Measurements from ENCODE around the gene NPTX1. TPM values are rescaled to one million over a fixed set of nuclear protein-coding genes. Genes with fewer than 3 reads are reported as not detected.

Gene NPTX1
- total and polyA plus RNA-seq, 9 of the 15 experiments (the other 6 are each of a cell fraction or from before 2014, with no cell fraction given) = 0.04 TPM; not detected in 8

- TF ChIP-seq, protein P1, sequence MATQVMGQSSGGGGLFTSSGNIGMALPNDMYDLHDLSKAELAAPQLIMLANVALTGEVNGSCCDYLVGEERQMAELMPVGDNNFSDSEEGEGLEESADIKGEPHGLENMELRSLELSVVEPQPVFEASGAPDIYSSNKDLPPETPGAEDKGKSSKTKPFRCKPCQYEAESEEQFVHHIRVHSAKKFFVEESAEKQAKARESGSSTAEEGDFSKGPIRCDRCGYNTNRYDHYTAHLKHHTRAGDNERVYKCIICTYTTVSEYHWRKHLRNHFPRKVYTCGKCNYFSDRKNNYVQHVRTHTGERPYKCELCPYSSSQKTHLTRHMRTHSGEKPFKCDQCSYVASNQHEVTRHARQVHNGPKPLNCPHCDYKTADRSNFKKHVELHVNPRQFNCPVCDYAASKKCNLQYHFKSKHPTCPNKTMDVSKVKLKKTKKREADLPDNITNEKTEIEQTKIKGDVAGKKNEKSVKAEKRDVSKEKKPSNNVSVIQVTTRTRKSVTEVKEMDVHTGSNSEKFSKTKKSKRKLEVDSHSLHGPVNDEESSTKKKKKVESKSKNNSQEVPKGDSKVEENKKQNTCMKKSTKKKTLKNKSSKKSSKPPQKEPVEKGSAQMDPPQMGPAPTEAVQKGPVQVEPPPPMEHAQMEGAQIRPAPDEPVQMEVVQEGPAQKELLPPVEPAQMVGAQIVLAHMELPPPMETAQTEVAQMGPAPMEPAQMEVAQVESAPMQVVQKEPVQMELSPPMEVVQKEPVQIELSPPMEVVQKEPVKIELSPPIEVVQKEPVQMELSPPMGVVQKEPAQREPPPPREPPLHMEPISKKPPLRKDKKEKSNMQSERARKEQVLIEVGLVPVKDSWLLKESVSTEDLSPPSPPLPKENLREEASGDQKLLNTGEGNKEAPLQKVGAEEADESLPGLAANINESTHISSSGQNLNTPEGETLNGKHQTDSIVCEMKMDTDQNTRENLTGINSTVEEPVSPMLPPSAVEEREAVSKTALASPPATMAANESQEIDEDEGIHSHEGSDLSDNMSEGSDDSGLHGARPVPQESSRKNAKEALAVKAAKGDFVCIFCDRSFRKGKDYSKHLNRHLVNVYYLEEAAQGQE (IDR thresholded peaks at IDR 0.05; ENCODE audit: borderline replicate concordance) = peak; percentile 45; the same call in 1 of the 2 replicates
- TF ChIP-seq, protein P1 (CRISPR knock-in tag; IDR thresholded peaks at IDR 0.05; ENCODE audit: low read depth) = peak; percentile 72
- no peak for TF ChIP-seq MCM3 (IDR thresholded peaks at IDR 0.05)
- no peak for TF ChIP-seq ZNF785 (CRISPR knock-in tag; IDR thresholded peaks at IDR 0.05)
- no peak for TF ChIP-seq RBM39 (optimal IDR thresholded peaks at IDR 0.05; ENCODE audit: low read depth, low read length)
- TF ChIP-seq HEY1 (CRISPR knock-in tag; IDR thresholded peaks at IDR 0.05; ENCODE audit: borderline replicate concordance) = no peak
- TF ChIP-seq, protein P2, sequence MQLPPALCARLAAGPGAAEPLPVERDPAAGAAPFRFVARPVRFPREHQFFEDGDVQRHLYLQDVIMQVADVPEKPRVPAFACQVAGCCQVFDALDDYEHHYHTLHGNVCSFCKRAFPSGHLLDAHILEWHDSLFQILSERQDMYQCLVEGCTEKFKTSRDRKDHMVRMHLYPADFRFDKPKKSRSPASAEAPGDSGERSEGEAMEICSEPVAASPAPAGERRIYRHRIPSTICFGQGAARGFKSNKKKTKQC (CRISPR knock-in tag; IDR thresholded peaks at IDR 0.05) = peak; percentile 95
- peak; percentile 40; the same call in 1 of the 2 replicates for TF ChIP-seq NR1H2 (CRISPR knock-in tag; IDR thresholded peaks at IDR 0.05)
- peak; percentile 17; the same call in 1 of the 2 replicates for TF ChIP-seq ESRRA (IDR thresholded peaks at IDR 0.05; ENCODE audit: borderline replicate concordance, low read depth)
- no peak for TF ChIP-seq ZNF12 (CRISPR knock-in tag; IDR thresholded peaks at IDR 0.05)
- TF ChIP-seq HDAC3 (IDR thresholded peaks at IDR 0.05; ENCODE audit: borderline replicate concordance, partially characterized antibody) = no peak
- TF ChIP-seq TEAD1 (CRISPR knock-in tag; IDR thresholded peaks at IDR 0.05) = peak in 1 of 2 experiments; percentile 67; a peak in 1 of 4 replicates
- TF ChIP-seq ZNF232 (CRISPR knock-in tag; IDR thresholded peaks at IDR 0.05) = peak; percentile 84; the same call in 1 of the 2 replicates
- TF ChIP-seq TAF9B (IDR thresholded peaks at IDR 0.05; ENCODE audit: partially characterized antibody) = peak; percentile 15
- TF ChIP-seq WHSC1 (IDR thresholded peaks at IDR 0.05; ENCODE audit: low read length) = no peak
- TF ChIP-seq RBM17 (IDR thresholded peaks at IDR 0.05; ENCODE audit: borderline replicate concordance, low read depth, low read length) = no peak
- TF ChIP-seq, protein P3, sequence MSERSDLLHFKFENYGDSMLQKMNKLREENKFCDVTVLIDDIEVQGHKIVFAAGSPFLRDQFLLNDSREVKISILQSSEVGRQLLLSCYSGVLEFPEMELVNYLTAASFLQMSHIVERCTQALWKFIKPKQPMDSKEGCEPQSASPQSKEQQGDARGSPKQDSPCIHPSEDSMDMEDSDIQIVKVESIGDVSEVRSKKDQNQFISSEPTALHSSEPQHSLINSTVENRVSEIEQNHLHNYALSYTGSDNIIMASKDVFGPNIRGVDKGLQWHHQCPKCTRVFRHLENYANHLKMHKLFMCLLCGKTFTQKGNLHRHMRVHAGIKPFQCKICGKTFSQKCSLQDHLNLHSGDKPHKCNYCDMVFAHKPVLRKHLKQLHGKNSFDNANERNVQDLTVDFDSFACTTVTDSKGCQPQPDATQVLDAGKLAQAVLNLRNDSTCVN (CRISPR knock-in tag; IDR thresholded peaks at IDR 0.05) = no peak
- no peak for TF ChIP-seq IFI16 (CRISPR knock-in tag; IDR thresholded peaks at IDR 0.05)
Observed at GRCh38 chr17:80454557-80455335, 21.7 kb downstream of the NPTX1 start (continued).
